Myocyte (in vitro differentiated cells): ENCODE results near the gene TEX44. TPM values are rescaled to one million over a fixed set of nuclear protein-coding genes. Genes with fewer than 3 reads are reported as not detected.
"Not testable (repeated sequence)": the region's sequence is repeated elsewhere in the genome, so short reads cannot be mapped to it uniquely, and the experiment has no call there.

Experiments used
- DNase-seq: peaks from one replicate; pipeline ENCODE4 v3.0.0-alpha.2; 2012; ENCODE audit warnings: low read depth
- polyA plus RNA-seq: library from polyadenylated mRNA; unstranded; fragments of >200 nt; gene quantifications from one replicate; pipeline ENCODE4 v1.2.1, GENCODE V29; 2012; ENCODE audit warnings: missing spikeins
- total RNA-seq: library from RNA; depleted of rRNA; stranded (reverse); fragments of >200 nt; gene quantifications from 2 replicates; pipeline ENCODE4 v1.2.3, GENCODE V29; 2014

Gene TEX44
- total RNA-seq: not detected in 2 replicates
- polyA plus RNA-seq: not detected

- DNase-seq: peak; percentile 64
Observed at GRCh38 chr2:231592636-231593145, at the start of gene TEX44. TEX44 (plus strand) TSS chr2:231592864; CDS start chr2:231592952, 88 bp downstream.

- peak; percentile 87 for DNase-seq
Observed at GRCh38 chr2:231545105-231545902, 47.4 kb upstream of the TEX44 start.

GRCh38 chr2:231546014-231546715 is 46.5 kb upstream of the TEX44 start:
- no peak for DNase-seq

GRCh38 chr2:231547315-231548110 is 45.2 kb upstream of the TEX44 start:
- no peak for DNase-seq

- no peak for DNase-seq
Observed at GRCh38 chr2:231548752-231549151, 43.9 kb upstream of the TEX44 start.

GRCh38 chr2:231549446-231550239 is 43.0 kb upstream of the TEX44 start:
- no peak for DNase-seq

GRCh38 chr2:231552752-231553151 is 39.9 kb upstream of the TEX44 start:
- DNase-seq: no peak

GRCh38 chr2:231554327-231554726 is 38.3 kb upstream of the TEX44 start:
- no peak for DNase-seq

GRCh38 chr2:231554748-231555545 is 37.7 kb upstream of the TEX44 start:
- no peak for DNase-seq

- DNase-seq: not testable (repeated sequence)
Observed at GRCh38 chr2:231556496-231556895, 36.2 kb upstream of the TEX44 start.

- DNase-seq: no peak
Observed at GRCh38 chr2:231556981-231557380, 35.7 kb upstream of the TEX44 start.

- DNase-seq: peak; percentile 81
Observed at GRCh38 chr2:231557571-231558217, 35.0 kb upstream of the TEX44 start.

- peak; percentile 61 for DNase-seq
Observed at GRCh38 chr2:231563378-231563961, 29.2 kb upstream of the TEX44 start.

- DNase-seq: no peak
Observed at GRCh38 chr2:231565887-231566594, 26.6 kb upstream of the TEX44 start.

- DNase-seq: no peak
Observed at GRCh38 chr2:231567159-231567558, 25.5 kb upstream of the TEX44 start.

GRCh38 chr2:231568098-231568784 is 24.4 kb upstream of the TEX44 start:
- no peak for DNase-seq

- no peak for DNase-seq
Observed at GRCh38 chr2:231568785-231569435, 23.8 kb upstream of the TEX44 start.
